ENCODE measurements around the gene RSPO4.
"Not testable (repeated sequence)": the region's sequence is repeated elsewhere in the genome, so short reads cannot be mapped to it uniquely, and the experiment has no call there.

Gene RSPO4

GRCh38 chr20:1001911-1002681 is at the start of gene RSPO4:
RSPO4 (minus strand) TSS chr20:1002311; CDS start chr20:1002164, 147 bp downstream.
- no peak for DNase-seq

- DNase-seq: no peak
These were observed 48.3 kb upstream of the RSPO4 start for GRCh38 chr20:1050440-1050839.

GRCh38 chr20:1045860-1046418 is 43.8 kb upstream of the RSPO4 start:
- no peak for DNase-seq

- no peak for DNase-seq
These were observed 39.8 kb upstream of the RSPO4 start for GRCh38 chr20:1041845-1042390.

- no peak for DNase-seq
These were observed 36.1 kb upstream of the RSPO4 start for GRCh38 chr20:1038205-1038604.

- no peak for DNase-seq
These were observed 34.9 kb upstream of the RSPO4 start for GRCh38 chr20:1037039-1037438.

GRCh38 chr20:1035466-1035865 is 33.4 kb upstream of the RSPO4 start:
- DNase-seq: no peak

GRCh38 chr20:1034415-1034789 is 32.3 kb upstream of the RSPO4 start:
- DNase-seq: no peak

GRCh38 chr20:1033751-1034414 is 31.8 kb upstream of the RSPO4 start:
- no peak for DNase-seq

GRCh38 chr20:1029980-1030379 is 27.9 kb upstream of the RSPO4 start:
- no peak for DNase-seq

- DNase-seq: not testable (repeated sequence)
These were observed 24.1 kb upstream of the RSPO4 start for GRCh38 chr20:1026214-1026613.

- DNase-seq: no peak
These were observed 20.8 kb upstream of the RSPO4 start for GRCh38 chr20:1022871-1023270.

GRCh38 chr20:1020614-1021013 is 18.5 kb upstream of the RSPO4 start:
- no peak for DNase-seq

GRCh38 chr20:1019344-1019743 is 17.2 kb upstream of the RSPO4 start:
- DNase-seq: no peak

- no peak for DNase-seq
These were observed 15.6 kb upstream of the RSPO4 start for GRCh38 chr20:1017677-1018076.

GRCh38 chr20:1015181-1015580 is 13.1 kb upstream of the RSPO4 start:
- no peak for DNase-seq

- DNase-seq: no peak
These were observed 12.4 kb upstream of the RSPO4 start for GRCh38 chr20:1014471-1014870.

GRCh38 chr20:1013566-1014340 is 11.6 kb upstream of the RSPO4 start:
- no peak for DNase-seq

- DNase-seq: no peak
These were observed 10.5 kb upstream of the RSPO4 start for GRCh38 chr20:1012359-1013168.

GRCh38 chr20:1010659-1011058 is 8.5 kb upstream of the RSPO4 start:
- DNase-seq: no peak

GRCh38 chr20:1005452-1006027 is 3.4 kb upstream of the RSPO4 start:
- peak; percentile 24 for DNase-seq
